Memory B cell (primary cell): ENCODE data around the gene ZMIZ1.

Experiments used
- ATAC-seq: fragments of 150-1000 bp; cut with Tn5 transposase; 2 replicates; pipeline ENCODE4 v1.10.0; 2021; ENCODE audit warnings: low read depth, mild to moderate bottlenecking, moderate library complexity
- DNase-seq, 2 donors: peaks; one replicate each; pipeline ENCODE4 v3.0.0; 2022; ENCODE audit warnings: low spot score in 2 of 2
- H3K27ac Mint-ChIP-seq: one replicate; pipeline ENCODE4 v1.8.0; 2022; ENCODE audit warnings: mild to moderate bottlenecking, moderate library complexity, mixed read lengths
- H3K27me3 Mint-ChIP-seq: one replicate; pipeline ENCODE4 v1.8.0; 2022; ENCODE audit warnings: mixed read lengths
- H3K36me3 Mint-ChIP-seq: one replicate; pipeline ENCODE4 v1.8.0; 2022; ENCODE audit warnings: mild to moderate bottlenecking, mixed read lengths
- H3K4me1 Mint-ChIP-seq: one replicate; pipeline ENCODE4 v1.8.0; 2022; ENCODE audit warnings: mixed read lengths
- H3K4me3 Mint-ChIP-seq: one replicate; pipeline ENCODE4 v1.8.0; 2022; ENCODE audit warnings: mild to moderate bottlenecking, moderate library complexity, mixed read lengths
- H3K9me3 Mint-ChIP-seq: one replicate; pipeline ENCODE4 v1.8.0; 2022; ENCODE audit warnings: mixed read lengths

The ZMIZ1 gene

GRCh38 chr10:79096514-79096913 lies 27.7 kb downstream of the ZMIZ1 start:
- H3K4me3 Mint-ChIP-seq, result no peak overlapping the region
- no peak overlapping the region for H3K27ac Mint-ChIP-seq
- ATAC-seq, result no peak
- peaks cover 10% of the 10 kb centered on the region for H3K27me3 Mint-ChIP-seq
- H3K9me3 Mint-ChIP-seq, result no peaks in the 10 kb centered on the region
- peaks cover 18% of the 10 kb centered on the region for H3K4me1 Mint-ChIP-seq
- DNase-seq, result no peak
- no peaks in the 10 kb centered on the region for H3K36me3 Mint-ChIP-seq

GRCh38 chr10:79097021-79097872 lies 28.5 kb downstream of the ZMIZ1 start:
- H3K9me3 Mint-ChIP-seq, result no peaks in the 10 kb centered on the region
- H3K27ac Mint-ChIP-seq, result no peak overlapping the region
- H3K4me1 Mint-ChIP-seq, result peaks cover 22% of the 10 kb centered on the region
- no peak for ATAC-seq
- H3K27me3 Mint-ChIP-seq, result peaks cover 13% of the 10 kb centered on the region
- no peak overlapping the region for H3K4me3 Mint-ChIP-seq
- no peaks in the 10 kb centered on the region for H3K36me3 Mint-ChIP-seq
- no peak for DNase-seq

GRCh38 chr10:79098061-79098460 lies 29.3 kb downstream of the ZMIZ1 start:
- peaks cover 17% of the 10 kb centered on the region for H3K27me3 Mint-ChIP-seq
- no peak overlapping the region for H3K4me3 Mint-ChIP-seq
- no peak for ATAC-seq

GRCh38 chr10:79098596-79099015 lies 29.8 kb downstream of the ZMIZ1 start:
- Mint-ChIP-seq H3K4me3 (no peak overlapping the region), H3K4me1 (peaks cover 29% of the 10 kb centered on the region), H3K36me3 (no peaks in the 10 kb centered on the region), H3K27me3 (peaks cover 19% of the 10 kb centered on the region), H3K27ac (no peak overlapping the region), H3K9me3 (no peaks in the 10 kb centered on the region)
- DNase-seq (peak; percentile 45 to 56), ATAC-seq (peak; percentile 96)

More at GRCh38 chr10:79098061-79098460, 29.3 kb downstream of the ZMIZ1 start:
- no peak overlapping the region for H3K27ac Mint-ChIP-seq
- DNase-seq, result no peak
- H3K9me3 Mint-ChIP-seq, result no peaks in the 10 kb centered on the region
- no peaks in the 10 kb centered on the region for H3K36me3 Mint-ChIP-seq
- peaks cover 26% of the 10 kb centered on the region for H3K4me1 Mint-ChIP-seq

- Mint-ChIP-seq H3K4me3 (no peak overlapping the region), H3K27ac (no peak overlapping the region)
Observed at GRCh38 chr10:79099898-79100448, 31.2 kb downstream of the ZMIZ1 start.

GRCh38 chr10:79100771-79101170 lies 32.0 kb downstream of the ZMIZ1 start:
- peaks cover 21% of the 10 kb centered on the region for H3K27me3 Mint-ChIP-seq
- DNase-seq (no peak), ATAC-seq (no peak)
- no peak overlapping the region for H3K27ac Mint-ChIP-seq
- H3K4me1 Mint-ChIP-seq, result peaks cover 25% of the 10 kb centered on the region
- H3K4me3 Mint-ChIP-seq, result no peak overlapping the region
- H3K9me3 Mint-ChIP-seq, result no peaks in the 10 kb centered on the region
- H3K36me3 Mint-ChIP-seq, result no peaks in the 10 kb centered on the region

More at GRCh38 chr10:79099898-79100448, 31.2 kb downstream of the ZMIZ1 start:
- no peak for ATAC-seq
- Mint-ChIP-seq H3K36me3 (no peaks in the 10 kb centered on the region), H3K9me3 (no peaks in the 10 kb centered on the region), H3K27me3 (peaks cover 21% of the 10 kb centered on the region), H3K4me1 (peaks cover 25% of the 10 kb centered on the region)
- DNase-seq, result no peak

- ATAC-seq (no peak), DNase-seq (no peak)
- H3K27me3 Mint-ChIP-seq, result peaks cover 21% of the 10 kb centered on the region
- H3K9me3 Mint-ChIP-seq, result no peaks in the 10 kb centered on the region
- no peaks in the 10 kb centered on the region for H3K36me3 Mint-ChIP-seq
- H3K4me1 Mint-ChIP-seq, result peaks cover 25% of the 10 kb centered on the region
- H3K4me3 Mint-ChIP-seq, result no peak overlapping the region
- no peak overlapping the region for H3K27ac Mint-ChIP-seq
Observed at GRCh38 chr10:79101560-79102497, 33.1 kb downstream of the ZMIZ1 start.

- Mint-ChIP-seq H3K4me3 (no peak overlapping the region), H3K36me3 (no peaks in the 10 kb centered on the region), H3K27ac (no peak overlapping the region), H3K4me1 (peaks cover 25% of the 10 kb centered on the region), H3K27me3 (peaks cover 23% of the 10 kb centered on the region), H3K9me3 (no peaks in the 10 kb centered on the region)
- no peak for ATAC-seq
- DNase-seq, result no peak
Observed at GRCh38 chr10:79102498-79102874, 33.7 kb downstream of the ZMIZ1 start.

- Mint-ChIP-seq H3K27ac (no peak overlapping the region), H3K4me3 (no peak overlapping the region), H3K27me3 (peaks cover 23% of the 10 kb centered on the region), H3K36me3 (no peaks in the 10 kb centered on the region), H3K4me1 (peaks cover 22% of the 10 kb centered on the region), H3K9me3 (no peaks in the 10 kb centered on the region)
- ATAC-seq (no peak), DNase-seq (no peak)
Observed at GRCh38 chr10:79103129-79103528, 34.4 kb downstream of the ZMIZ1 start.

GRCh38 chr10:79103585-79103984 lies 34.8 kb downstream of the ZMIZ1 start:
- ATAC-seq, result no peak
- Mint-ChIP-seq H3K4me3 (no peak overlapping the region), H3K4me1 (peaks cover 18% of the 10 kb centered on the region)

GRCh38 chr10:79105150-79105739 lies 36.5 kb downstream of the ZMIZ1 start:
- Mint-ChIP-seq H3K4me3 (no peak overlapping the region), H3K27ac (no peak overlapping the region), H3K27me3 (peaks cover 19% of the 10 kb centered on the region), H3K4me1 (peaks cover 19% of the 10 kb centered on the region), H3K36me3 (no peaks in the 10 kb centered on the region), H3K9me3 (no peaks in the 10 kb centered on the region)
- ATAC-seq (no peak), DNase-seq (no peak)

More at GRCh38 chr10:79103585-79103984, 34.8 kb downstream of the ZMIZ1 start:
- Mint-ChIP-seq H3K27ac (no peak overlapping the region), H3K27me3 (peaks cover 23% of the 10 kb centered on the region), H3K36me3 (no peaks in the 10 kb centered on the region), H3K9me3 (no peaks in the 10 kb centered on the region)
- no peak for DNase-seq

GRCh38 chr10:79105818-79106217 lies 37.1 kb downstream of the ZMIZ1 start:
- DNase-seq (no peak), ATAC-seq (no peak)
- no peaks in the 10 kb centered on the region for H3K36me3 Mint-ChIP-seq
- H3K4me3 Mint-ChIP-seq, result no peak overlapping the region
- no peak overlapping the region for H3K27ac Mint-ChIP-seq
- H3K4me1 Mint-ChIP-seq, result peaks cover 19% of the 10 kb centered on the region
- H3K9me3 Mint-ChIP-seq, result no peaks in the 10 kb centered on the region
- H3K27me3 Mint-ChIP-seq, result peaks cover 17% of the 10 kb centered on the region

GRCh38 chr10:79106256-79107050 lies 37.7 kb downstream of the ZMIZ1 start:
- DNase-seq (no peak), ATAC-seq (no peak)
- Mint-ChIP-seq H3K27ac (no peak overlapping the region), H3K4me3 (no peak overlapping the region), H3K9me3 (no peaks in the 10 kb centered on the region), H3K36me3 (no peaks in the 10 kb centered on the region), H3K4me1 (peaks cover 16% of the 10 kb centered on the region), H3K27me3 (peaks cover 13% of the 10 kb centered on the region)
